ENCODE results near the gene MYOG.

DNA sequence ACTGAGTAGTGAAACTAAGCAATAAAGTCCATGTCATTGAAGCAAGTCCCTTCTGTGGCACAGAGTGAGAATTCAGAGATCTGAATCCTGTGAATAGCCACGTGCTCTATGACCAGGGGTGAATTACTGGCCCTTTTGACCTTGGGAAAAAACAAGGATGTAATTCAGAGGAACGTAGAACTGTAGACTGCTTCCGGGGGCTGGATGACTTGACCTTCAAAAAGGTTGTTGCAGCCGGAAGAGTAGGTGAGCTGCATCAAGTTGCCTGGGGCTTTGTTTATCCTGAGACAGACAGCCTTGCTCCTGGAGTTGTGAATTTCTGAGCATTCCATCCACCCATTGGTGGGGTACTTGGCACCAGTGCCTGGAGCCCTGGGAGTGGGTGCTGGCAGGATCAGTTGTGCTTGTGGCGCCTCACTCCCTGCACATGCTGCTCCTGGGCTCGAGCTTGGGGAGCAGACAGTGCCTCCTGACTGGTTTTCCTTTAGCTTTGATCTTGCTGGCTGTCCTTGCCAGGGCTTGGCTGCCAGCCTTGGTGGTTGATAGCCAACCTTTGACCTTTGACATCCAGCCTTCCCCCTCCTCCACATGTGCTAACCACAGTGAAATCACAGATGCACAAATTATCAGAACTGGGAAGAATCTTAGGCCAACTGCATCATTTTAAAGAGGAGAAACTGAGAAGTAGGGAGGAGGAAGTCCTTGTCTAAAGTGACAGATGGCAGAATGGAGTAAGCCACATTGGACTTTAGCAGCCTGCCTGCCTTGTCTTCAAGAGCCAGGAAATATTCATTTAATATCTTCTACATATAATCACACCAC, 16.2 kb upstream of the MYOG start:
- TF ChIP-seq, protein P1, sequence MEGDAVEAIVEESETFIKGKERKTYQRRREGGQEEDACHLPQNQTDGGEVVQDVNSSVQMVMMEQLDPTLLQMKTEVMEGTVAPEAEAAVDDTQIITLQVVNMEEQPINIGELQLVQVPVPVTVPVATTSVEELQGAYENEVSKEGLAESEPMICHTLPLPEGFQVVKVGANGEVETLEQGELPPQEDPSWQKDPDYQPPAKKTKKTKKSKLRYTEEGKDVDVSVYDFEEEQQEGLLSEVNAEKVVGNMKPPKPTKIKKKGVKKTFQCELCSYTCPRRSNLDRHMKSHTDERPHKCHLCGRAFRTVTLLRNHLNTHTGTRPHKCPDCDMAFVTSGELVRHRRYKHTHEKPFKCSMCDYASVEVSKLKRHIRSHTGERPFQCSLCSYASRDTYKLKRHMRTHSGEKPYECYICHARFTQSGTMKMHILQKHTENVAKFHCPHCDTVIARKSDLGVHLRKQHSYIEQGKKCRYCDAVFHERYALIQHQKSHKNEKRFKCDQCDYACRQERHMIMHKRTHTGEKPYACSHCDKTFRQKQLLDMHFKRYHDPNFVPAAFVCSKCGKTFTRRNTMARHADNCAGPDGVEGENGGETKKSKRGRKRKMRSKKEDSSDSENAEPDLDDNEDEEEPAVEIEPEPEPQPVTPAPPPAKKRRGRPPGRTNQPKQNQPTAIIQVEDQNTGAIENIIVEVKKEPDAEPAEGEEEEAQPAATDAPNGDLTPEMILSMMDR (conservative IDR thresholded peaks at IDR 0.05; ENCODE audit: low read length) = no peak
- no peak for TF ChIP-seq EZH2phosphoT487 (IDR thresholded peaks at IDR 0.05; ENCODE audit: borderline replicate concordance)
